LNCaP clone FGC (cell line): ENCODE measurements around the gene PALB2.
"Not testable (repeated sequence)": the region's sequence is repeated elsewhere in the genome, so short reads cannot be mapped to it uniquely, and the experiment has no call there.

Experiments
- DNase-seq: peaks from one replicate; pipeline ENCODE4 v3.0.0-alpha.2; 2011; ENCODE audit warnings: low read depth
- H3K4me3 ChIP-seq: 2 replicates; pipeline ENCODE4 v1.5.1; 2011; ENCODE audit warnings: mild to moderate bottlenecking, low read depth, low read length, control low read depth
- CTCF ChIP-seq: IDR thresholded peaks from 2 replicates; pipeline ENCODE4 v1.5.1; 2012; ENCODE audit warnings: mild to moderate bottlenecking; ENCODE audit not compliant: control insufficient read depth, insufficient read depth; ENCODE audit errors: extremely low read depth

PALB2 gene

GRCh38 chr16:23595246-23595950, 45.7 kb downstream of the PALB2 start:
- peak overlapping the region; percentile 100 for H3K4me3 ChIP-seq
- no peak for TF ChIP-seq CTCF
- DNase-seq, result no peak

GRCh38 chr16:23594186-23594585, 46.9 kb downstream of the PALB2 start:
- H3K4me3 ChIP-seq, result no peak overlapping the region; the same call in 1 of the 2 replicates
- DNase-seq, result no peak
- no peak for TF ChIP-seq CTCF

GRCh38 chr16:23590181-23590580, 50.9 kb downstream of the PALB2 start:
- no peak overlapping the region for H3K4me3 ChIP-seq
- DNase-seq, result no peak
- TF ChIP-seq CTCF, result no peak

- no peak overlapping the region for H3K4me3 ChIP-seq
- DNase-seq, result no peak
- no peak for TF ChIP-seq CTCF
Measured at GRCh38 chr16:23587726-23588125, 53.4 kb downstream of the PALB2 start.

GRCh38 chr16:23584186-23585076, 56.7 kb downstream of the PALB2 start:
- no peak overlapping the region for H3K4me3 ChIP-seq
- no peak for DNase-seq
- no peak for TF ChIP-seq CTCF

- DNase-seq, H3K4me3 ChIP-seq: not testable (repeated sequence)
Measured at GRCh38 chr16:23583271-23583670, 57.8 kb downstream of the PALB2 start.

- no peak overlapping the region for H3K4me3 ChIP-seq
- DNase-seq, result no peak
- no peak for TF ChIP-seq CTCF
Measured at GRCh38 chr16:23581764-23582163, 59.3 kb downstream of the PALB2 start.
